ENCODE data around the gene LARGE1.

Gene LARGE1

GRCh38 chr22:33337524-33337923 is 582.8 kb downstream of the LARGE1 start:
- no peak for DNase-seq

- no peak for DNase-seq
Measured at GRCh38 chr22:33335611-33336279, 584.5 kb downstream of the LARGE1 start.

DNA sequence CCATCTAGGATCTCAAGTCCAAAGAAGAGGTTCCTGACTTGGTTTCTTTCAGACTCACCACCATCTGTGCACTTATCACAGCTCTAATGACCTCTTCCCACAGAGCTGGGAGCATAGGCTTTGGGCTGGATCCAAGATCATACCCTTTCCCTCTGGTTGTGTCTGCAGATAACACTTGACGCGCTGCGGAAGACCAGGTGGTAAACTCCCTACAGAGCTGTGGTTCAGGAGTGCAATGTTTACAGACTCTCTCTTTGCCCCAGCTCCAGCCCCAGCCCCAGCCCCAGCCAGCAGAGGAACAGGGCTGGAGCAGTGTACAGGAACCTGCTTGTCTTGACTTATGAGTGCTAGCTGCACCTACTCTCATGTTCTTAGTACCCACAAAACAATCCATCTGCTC is 587.7 kb downstream of the LARGE1 start:
- DNase-seq = no peak

DNA sequence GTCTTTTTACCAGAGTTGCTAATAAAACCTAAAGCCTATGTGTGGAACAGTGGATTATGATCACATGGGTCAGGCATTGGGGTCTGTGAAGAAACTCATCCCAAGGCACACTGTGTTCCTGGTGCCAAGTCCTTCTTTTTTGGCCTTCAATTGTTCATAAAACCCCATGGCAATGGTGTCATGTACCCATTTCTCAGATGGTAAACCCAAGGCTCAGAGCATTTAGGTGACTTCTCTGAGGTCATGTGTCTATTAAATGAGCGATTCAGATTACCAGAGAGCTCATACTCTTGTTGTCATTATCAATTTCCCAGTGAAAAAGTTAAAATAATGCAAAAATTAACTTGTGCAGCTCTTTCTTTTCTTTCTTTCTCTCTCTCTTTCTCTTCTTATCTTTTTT is 589.3 kb downstream of the LARGE1 start:
- DNase-seq = no peak

- no peak for DNase-seq
Measured at GRCh38 chr22:33330534-33330933, 589.7 kb downstream of the LARGE1 start.

DNA sequence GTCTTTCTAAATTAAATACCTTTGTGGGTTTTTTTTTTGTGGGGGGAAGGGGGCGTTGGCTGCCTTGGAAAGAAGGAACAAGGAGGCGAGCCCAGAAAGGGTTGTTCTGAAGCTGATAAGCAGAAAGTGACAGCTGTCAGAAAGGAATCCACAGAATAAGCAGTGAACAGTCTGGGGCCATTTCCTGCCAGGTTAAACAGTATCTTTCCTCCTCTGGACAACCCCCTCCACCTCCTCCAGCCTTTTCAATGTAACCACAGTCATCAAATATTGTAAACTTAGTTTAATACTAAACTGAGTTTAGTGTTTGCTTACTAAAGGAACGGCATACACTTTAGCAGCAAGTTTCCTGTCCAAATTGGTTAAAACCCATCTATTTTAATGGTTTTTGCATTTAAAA is 590.9 kb downstream of the LARGE1 start:
- no peak for DNase-seq

- no peak for DNase-seq
Measured at GRCh38 chr22:33328789-33329296, 591.4 kb downstream of the LARGE1 start.

GRCh38 chr22:33327348-33327860 is 592.9 kb downstream of the LARGE1 start:
- no peak for DNase-seq

GRCh38 chr22:33326540-33327295 is 593.6 kb downstream of the LARGE1 start:
- DNase-seq = no peak

- DNase-seq = no peak
Measured at GRCh38 chr22:33325232-33326004, 594.9 kb downstream of the LARGE1 start.

DNA sequence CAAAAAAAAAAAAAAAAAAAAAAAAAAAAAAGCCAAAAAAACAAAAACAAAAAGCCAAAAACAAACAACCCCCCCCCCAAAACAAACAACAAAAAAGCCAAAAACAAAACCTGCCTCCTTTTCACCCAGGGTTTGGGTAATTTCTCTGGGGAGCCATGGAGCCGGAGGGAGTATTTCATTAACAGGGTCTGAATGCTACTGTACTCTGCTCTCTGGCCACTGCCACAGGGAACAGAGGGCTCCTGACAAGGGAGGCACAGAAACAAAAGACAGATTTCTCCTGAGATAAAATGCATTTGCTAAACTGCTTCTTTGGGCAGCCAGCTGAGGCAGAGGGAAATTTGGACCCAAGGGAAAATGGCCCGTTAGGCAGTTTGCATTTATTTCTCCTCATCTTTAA is 596.0 kb downstream of the LARGE1 start:
- no peak for DNase-seq

GRCh38 chr22:33321466-33321865 is 598.8 kb downstream of the LARGE1 start:
- no peak for DNase-seq

GRCh38 chr22:33315954-33316353 is 604.3 kb downstream of the LARGE1 start:
- no peak for DNase-seq

GRCh38 chr22:33315117-33315516 is 605.2 kb downstream of the LARGE1 start:
- DNase-seq = no peak

DNA sequence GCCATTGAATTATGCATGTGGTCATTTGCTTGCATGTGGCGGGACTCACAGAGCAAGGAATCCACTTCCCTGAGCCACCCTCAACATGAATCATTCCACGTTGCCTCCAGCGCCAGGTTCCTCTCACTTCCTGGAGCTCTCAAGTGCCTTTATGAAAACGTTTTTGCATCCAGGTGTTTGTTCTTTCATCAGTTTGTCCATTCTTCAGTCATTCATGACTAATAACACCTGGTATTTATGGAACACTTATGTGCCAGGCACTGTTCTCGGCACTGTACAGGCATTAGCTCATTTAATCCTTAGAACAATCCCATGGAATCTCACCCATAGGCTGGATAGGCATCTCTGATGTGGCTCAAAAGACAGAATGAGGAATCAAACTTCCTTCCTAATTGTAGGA is 606.0 kb downstream of the LARGE1 start:
- DNase-seq = no peak

- no peak for DNase-seq
Measured at GRCh38 chr22:33303099-33303498, 617.2 kb downstream of the LARGE1 start.

GRCh38 chr22:33302549-33302948 is 617.7 kb downstream of the LARGE1 start:
- no peak for DNase-seq

DNA sequence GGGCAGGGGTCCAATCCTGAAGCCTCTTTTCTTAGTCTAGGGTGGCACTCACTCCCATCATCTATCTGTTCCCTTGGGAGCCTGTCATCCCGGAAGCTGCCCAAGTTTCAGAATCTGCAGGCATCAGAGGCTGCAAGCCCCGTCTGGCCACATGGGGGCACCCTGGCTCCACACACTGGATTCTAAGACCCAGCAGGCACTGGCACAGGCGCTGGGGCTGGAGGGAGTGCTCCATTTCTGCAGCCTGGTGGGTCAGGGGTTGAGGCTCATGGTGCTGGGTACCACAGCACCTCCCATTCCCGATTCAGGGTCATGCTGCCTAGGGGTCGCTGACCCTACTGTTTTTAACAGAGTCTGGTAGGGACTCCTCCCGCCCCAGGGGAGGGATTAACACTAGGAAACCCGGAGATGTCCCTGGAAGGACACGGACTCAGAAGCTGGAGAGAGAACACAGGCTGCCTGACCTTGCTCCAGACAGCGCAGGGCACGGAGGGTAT is 618.2 kb downstream of the LARGE1 start:
- peak; percentile 29 for DNase-seq

DNA sequence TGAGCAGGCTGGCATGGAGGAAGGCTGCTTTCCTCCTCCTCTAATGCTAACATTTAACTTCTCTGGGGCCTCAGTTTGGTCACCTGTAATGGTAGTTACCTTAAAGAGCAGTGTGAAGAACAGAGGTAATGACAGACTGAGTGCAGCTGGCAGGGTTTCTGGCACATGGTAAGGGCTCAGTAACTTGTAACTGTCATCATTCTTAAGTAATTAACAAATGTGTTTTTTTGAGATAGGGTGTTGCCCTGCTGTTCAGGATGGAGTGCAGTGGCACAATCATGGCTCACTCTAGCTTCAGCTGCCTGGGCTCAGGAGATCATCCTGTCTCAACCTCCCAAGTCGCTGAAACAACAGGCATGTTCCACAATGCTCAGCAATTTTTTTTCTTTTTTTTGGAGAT is 620.1 kb downstream of the LARGE1 start:
- DNase-seq = no peak

DNA sequence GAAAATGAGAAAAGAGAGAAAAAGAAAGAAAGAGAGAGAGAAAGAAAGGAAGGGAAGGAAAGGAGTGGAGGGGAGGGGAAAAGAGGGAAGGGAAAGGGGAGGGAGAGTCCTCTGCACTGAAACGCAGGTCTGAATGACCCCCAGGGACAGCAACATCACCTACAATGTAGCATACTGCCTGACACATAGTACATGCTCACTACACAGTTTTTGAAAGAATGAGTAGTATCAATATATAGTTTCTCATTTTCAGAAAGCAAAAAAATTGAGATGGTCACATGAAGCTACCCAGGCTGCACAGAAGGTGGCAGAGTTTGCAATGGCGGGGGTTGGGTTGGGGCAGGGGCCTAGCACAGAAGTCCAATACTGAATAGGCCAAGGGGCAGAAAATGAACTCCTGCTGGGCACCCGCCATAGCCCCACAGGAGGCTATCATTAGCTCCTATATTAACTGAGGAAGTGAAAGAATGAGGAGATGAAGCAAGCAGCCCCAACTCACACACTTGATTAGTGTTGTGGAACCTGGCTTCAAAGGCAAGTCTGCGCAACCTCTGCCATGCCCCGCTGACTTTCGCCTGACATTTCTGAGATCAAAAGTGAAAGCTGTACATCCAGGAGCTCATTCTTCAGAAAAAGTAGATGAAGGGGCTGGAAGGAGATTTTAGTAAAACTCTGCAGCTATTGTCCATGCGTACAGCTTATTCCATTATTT is 620.9 kb downstream of the LARGE1 start:
- DNase-seq = no peak

DNA sequence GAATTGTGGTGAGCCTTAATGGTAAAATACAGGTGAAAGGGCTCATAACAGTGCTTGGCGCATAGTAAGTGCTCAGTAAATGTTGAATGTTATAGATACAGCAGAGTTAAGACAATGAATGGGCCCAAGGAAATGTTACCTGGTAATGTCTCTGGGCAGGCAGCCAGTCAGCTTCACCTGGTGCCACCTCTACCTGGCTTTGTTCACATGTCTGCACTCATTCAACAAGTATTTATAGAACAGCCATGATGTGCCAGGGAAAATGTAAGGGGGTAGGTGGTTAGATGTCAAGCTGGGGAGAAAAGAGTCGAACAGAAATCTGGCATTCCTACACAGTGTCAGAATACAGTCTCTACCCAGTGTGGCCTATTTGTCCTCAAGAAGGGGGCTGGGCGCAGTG is 623.3 kb downstream of the LARGE1 start:
- DNase-seq = no peak

DNA sequence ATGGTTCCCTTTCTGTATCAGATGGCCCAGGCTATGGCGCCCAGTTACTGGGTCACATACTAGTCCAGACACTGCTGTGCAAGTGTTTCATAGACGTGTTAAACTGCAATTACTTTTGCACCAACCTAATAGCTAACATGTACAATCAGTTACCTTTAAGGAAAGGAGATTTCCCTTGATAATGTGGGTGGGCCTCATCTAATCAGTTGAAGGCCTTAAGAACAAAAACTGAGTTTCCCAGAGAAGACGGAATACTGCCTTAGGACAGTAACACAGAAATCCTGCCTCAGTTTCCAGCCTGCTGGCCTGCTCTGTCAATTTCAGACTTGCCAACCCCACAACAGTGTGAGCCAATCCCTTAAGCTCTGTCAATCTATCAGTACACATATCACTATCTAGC is 632.2 kb downstream of the LARGE1 start:
- no peak for DNase-seq

- no peak for DNase-seq
Measured at GRCh38 chr22:33275073-33275443, 645.2 kb downstream of the LARGE1 start.

Data from activated CD8-positive, alpha-beta memory T cell treated with anti-CD3 and anti-CD28 coated beads, Interleukin-2, amount 50 U/mL, for 4 hours (primary cell).